Measurements from ENCODE around the gene TNNT2.

TNNT2 gene

GRCh38 chr1:201364808-201365105 lies 12.7 kb downstream of the TNNT2 start:
- H4K20me1 ChIP-seq (ENCODE audit: insufficient read depth, low read length) = no peaks in the 10 kb centered on the region
- TF ChIP-seq EZH2phosphoT487 (IDR thresholded peaks at IDR 0.05; ENCODE audit: low read length) = no peak
- TF ChIP-seq CTCF (IDR thresholded peaks at IDR 0.05; ENCODE audit: low read length) = no peak
- no peak for TF ChIP-seq EZH2 (optimal IDR thresholded peaks at IDR 0.05; ENCODE audit: low read depth, low read length)
- DNase-seq = no peak
- no peaks in the 10 kb centered on the region for H3F3A ChIP-seq (ENCODE audit: insufficient read depth, low read length)
- peaks cover 98% of the 10 kb centered on the region for H3K27me3 ChIP-seq (replicated peaks; ENCODE audit: insufficient read depth, low read length)
- no peaks in the 10 kb centered on the region for H3K9me2 ChIP-seq (replicated peaks; ENCODE audit: insufficient read depth, low read length)
- no peak overlapping the region for H3K4me3 ChIP-seq (ENCODE audit: low read length)
- H3K9me3 ChIP-seq (replicated peaks; ENCODE audit: insufficient read depth, low read length) = no peaks in the 10 kb centered on the region
- no peaks in the 10 kb centered on the region for H3K36me3 ChIP-seq (replicated peaks; ENCODE audit: insufficient read depth, low read length)
- H3K79me2 ChIP-seq (ENCODE audit: low read length) = no peaks in the 10 kb centered on the region
- H3K4me2 ChIP-seq (ENCODE audit: low read depth, low read length) = no peak overlapping the region
- H3K4me1 ChIP-seq (ENCODE audit: low read length) = no peaks in the 10 kb centered on the region
- H3K27ac ChIP-seq (ENCODE audit: low read length) = no peak overlapping the region
- no peak overlapping the region for H3K9ac ChIP-seq (ENCODE audit: low read length)
- no peak overlapping the region for H2AFZ ChIP-seq (ENCODE audit: low read length)

- no peaks in the 10 kb centered on the region for H3K9me2 ChIP-seq (replicated peaks; ENCODE audit: insufficient read depth, low read length)
- H3K4me1 ChIP-seq (ENCODE audit: low read length) = no peaks in the 10 kb centered on the region
Observed at GRCh38 chr1:201363467-201363866, 14.0 kb downstream of the TNNT2 start.

GRCh38 chr1:201362906-201363305 lies 14.6 kb downstream of the TNNT2 start:
- H3K4me1 ChIP-seq (ENCODE audit: low read length) = no peaks in the 10 kb centered on the region
- H3K79me2 ChIP-seq (ENCODE audit: low read length) = no peaks in the 10 kb centered on the region
- H2AFZ ChIP-seq (ENCODE audit: low read length) = no peak overlapping the region
- H3K27ac ChIP-seq (ENCODE audit: low read length) = no peak overlapping the region
- peaks cover 98% of the 10 kb centered on the region for H3K27me3 ChIP-seq (replicated peaks; ENCODE audit: insufficient read depth, low read length)
- no peaks in the 10 kb centered on the region for H3K9me2 ChIP-seq (replicated peaks; ENCODE audit: insufficient read depth, low read length)
- H3F3A ChIP-seq (ENCODE audit: insufficient read depth, low read length) = no peaks in the 10 kb centered on the region
- H3K4me2 ChIP-seq (ENCODE audit: low read depth, low read length) = no peak overlapping the region
- H3K9me3 ChIP-seq (replicated peaks; ENCODE audit: insufficient read depth, low read length) = no peaks in the 10 kb centered on the region
- no peak for DNase-seq
- no peak overlapping the region for H3K9ac ChIP-seq (ENCODE audit: low read length)
- no peaks in the 10 kb centered on the region for H3K36me3 ChIP-seq (replicated peaks; ENCODE audit: insufficient read depth, low read length)
- H4K20me1 ChIP-seq (ENCODE audit: insufficient read depth, low read length) = no peaks in the 10 kb centered on the region
- H3K4me3 ChIP-seq (ENCODE audit: low read length) = no peak overlapping the region
- TF ChIP-seq EZH2phosphoT487 (IDR thresholded peaks at IDR 0.05; ENCODE audit: low read length) (no peak), CTCF (IDR thresholded peaks at IDR 0.05; ENCODE audit: low read length) (no peak), EZH2 (optimal IDR thresholded peaks at IDR 0.05; ENCODE audit: low read depth, low read length) (no peak)

More at GRCh38 chr1:201363467-201363866, 14.0 kb downstream of the TNNT2 start:
- no peaks in the 10 kb centered on the region for H3K9me3 ChIP-seq (replicated peaks; ENCODE audit: insufficient read depth, low read length)
- DNase-seq = no peak
- no peak overlapping the region for H3K9ac ChIP-seq (ENCODE audit: low read length)
- no peak overlapping the region for H3K4me3 ChIP-seq (ENCODE audit: low read length)
- no peaks in the 10 kb centered on the region for H3F3A ChIP-seq (ENCODE audit: insufficient read depth, low read length)
- TF ChIP-seq EZH2phosphoT487 (IDR thresholded peaks at IDR 0.05; ENCODE audit: low read length) = no peak
- TF ChIP-seq EZH2 (optimal IDR thresholded peaks at IDR 0.05; ENCODE audit: low read depth, low read length) = no peak
- TF ChIP-seq CTCF (IDR thresholded peaks at IDR 0.05; ENCODE audit: low read length) = no peak
- H2AFZ ChIP-seq (ENCODE audit: low read length) = no peak overlapping the region
- H3K4me2 ChIP-seq (ENCODE audit: low read depth, low read length) = no peak overlapping the region
- H3K27ac ChIP-seq (ENCODE audit: low read length) = no peak overlapping the region
- H4K20me1 ChIP-seq (ENCODE audit: insufficient read depth, low read length) = no peaks in the 10 kb centered on the region
- no peaks in the 10 kb centered on the region for H3K36me3 ChIP-seq (replicated peaks; ENCODE audit: insufficient read depth, low read length)
- H3K79me2 ChIP-seq (ENCODE audit: low read length) = no peaks in the 10 kb centered on the region
- H3K27me3 ChIP-seq (replicated peaks; ENCODE audit: insufficient read depth, low read length) = peaks cover 98% of the 10 kb centered on the region
